ENCODE results near the gene FBF1. TPM values are rescaled to one million over a fixed set of nuclear protein-coding genes. Genes with fewer than 3 reads are reported as not detected.

FBF1 gene
- total and polyA plus RNA-seq, 4 experiments from 2014 or later, result 3.7 to 42.7 (median 21.8) TPM

- peak; percentile 70 to 79 (median 73) for DNase-seq
- ChIA-PET POLR2A (ENCODE audit: partially characterized antibody) (interaction anchor here (0.5 to 18.1 kb wide), 31 partner anchors 8 to 230 kb away, joined by 3 to 337 read pairs (median 5); partner anchors contain the start of genes ACOX1, CDK3, FBF1 and GALK1), CTCF (ENCODE audit: partially characterized antibody) (interaction anchor here (0.5 to 7.1 kb wide), 26 partner anchors 8 to 143 kb away, joined by 3 to 96 read pairs (median 6); partner anchors contain the start of genes GALK1, MRPL38, TRIM47 and UNC13D)
- Histone ChIP-seq H3K27ac (ENCODE audit: low read depth, low read length) (peak within 1 kb of the TSS; percentile 55), H3K4me3 (ENCODE audit: low read length in 2 of 2) (peak within 1 kb of the TSS; percentile 61 to 64), H3K36me3 (ENCODE audit: insufficient read depth, low read length) (peaks cover 25% of the 10 kb centered on the region), H3K27me3 (ENCODE audit: insufficient read depth, low read length) (no peaks in the 10 kb centered on the region), H3K9me3 (ENCODE audit: control insufficient read depth in 1 of 2, low read length in 2 of 2) (no peaks in the 10 kb centered on the region), H3K4me1 (ENCODE audit: insufficient read depth, low read length) (peaks cover 28% of the 10 kb centered on the region)
- Mint-ChIP-seq H3K4me1 (peaks cover 22 to 28% (median 25%) of the 10 kb centered on the region in 4 donors), H3K9me3 (no peaks in the 10 kb centered on the region), H3K27me3 (no peaks in the 10 kb centered on the region), H3K27ac (peak within 1 kb of the TSS; percentile 84 to 97 (median 89)), H3K4me3 (peak within 1 kb of the TSS; percentile 82 to 90 (median 86)), H3K36me3 (peaks cover 4 to 31% of the 10 kb centered on the region in 2 donors)
- intact Hi-C loops (cut with micrococcal nuclease), result loop anchor here (1.0 to 2.0 kb wide), 5 partner anchors 8 to 118 kb away; partner anchors contain the start of genes FBF1, MRPL38 and WBP2
Observed at GRCh38 chr17:75896415-75897159, 44.3 kb downstream of the FBF1 start, which contains the start of gene TRIM65. TSS of gene TRIM65 (minus strand) at chr17:75896951. CDS start at chr17:75896937, 14 bp downstream.

GRCh38 chr17:75895370-75896155 lies 45.3 kb downstream of the FBF1 start:
- DNase-seq, result no peak

GRCh38 chr17:75894049-75894733 lies 46.7 kb downstream of the FBF1 start:
- peaks cover 8 to 28% of the 10 kb centered on the region in 2 donors for H3K36me3 Mint-ChIP-seq
- CTCF ChIA-PET (ENCODE audit: partially characterized antibody), result interaction anchor here (1.5 to 7.1 kb wide), 4 partner anchors 11 to 45 kb away, joined by 5 to 96 read pairs (median 13); partner anchors contain the start of genes MRPL38 and TRIM47
- H3K4me3 ChIP-seq (ENCODE audit: low read length in 2 of 2), result no peak overlapping the region
- no peaks in the 10 kb centered on the region for H3K27me3 Mint-ChIP-seq
- H3K27ac Mint-ChIP-seq, result peak overlapping the region in 5 of 7 donors; percentile 29 to 94 (median 83)
- H3K36me3 ChIP-seq (ENCODE audit: insufficient read depth, low read length), result peaks cover 10% of the 10 kb centered on the region
- no peak for DNase-seq
- H3K9me3 Mint-ChIP-seq, result no peaks in the 10 kb centered on the region
- intact Hi-C loops (cut with micrococcal nuclease), result no loop called here
- peak overlapping the region in 3 of 8 donors; percentile 46 to 60 (median 50) for H3K4me3 Mint-ChIP-seq
- no peaks in the 10 kb centered on the region for H3K27me3 ChIP-seq (ENCODE audit: insufficient read depth, low read length)
- POLR2A ChIA-PET (ENCODE audit: partially characterized antibody), result interaction anchor here (0.6 to 18.1 kb wide), 6 partner anchors 17 to 671 kb away, joined by 3 to 337 read pairs (median 52); partner anchors contain the start of genes TRIM47 and WBP2
- H3K9me3 ChIP-seq (ENCODE audit: control insufficient read depth in 1 of 2, low read length in 2 of 2), result no peaks in the 10 kb centered on the region
- peaks cover 28% of the 10 kb centered on the region for H3K4me1 ChIP-seq (ENCODE audit: insufficient read depth, low read length)
- no peak overlapping the region for H3K27ac ChIP-seq (ENCODE audit: low read depth, low read length)
- peaks cover 22 to 28% (median 25%) of the 10 kb centered on the region in 4 donors for H3K4me1 Mint-ChIP-seq

More at GRCh38 chr17:75895370-75896155, 45.3 kb downstream of the FBF1 start:
- no peaks in the 10 kb centered on the region for H3K9me3 Mint-ChIP-seq
- peaks cover 18% of the 10 kb centered on the region for H3K36me3 ChIP-seq (ENCODE audit: insufficient read depth, low read length)
- H3K4me3 ChIP-seq (ENCODE audit: low read length in 2 of 2), result peak overlapping the region; percentile 61 to 64
- no peaks in the 10 kb centered on the region for H3K9me3 ChIP-seq (ENCODE audit: control insufficient read depth in 1 of 2, low read length in 2 of 2)
- ChIA-PET CTCF (ENCODE audit: partially characterized antibody) (interaction anchor here (0.5 to 7.1 kb wide), 21 partner anchors 9 to 142 kb away, joined by 3 to 96 read pairs (median 7); partner anchors contain the start of genes GALK1, MRPL38, TRIM47 and UNC13D), POLR2A (ENCODE audit: partially characterized antibody) (interaction anchor here (0.6 to 18.1 kb wide), 26 partner anchors 10 to 229 kb away, joined by 3 to 337 read pairs (median 6); partner anchors contain the start of genes ACOX1, CDK3, FBF1 and GALK1)
- peaks cover 4 to 27% of the 10 kb centered on the region in 2 donors for H3K36me3 Mint-ChIP-seq
- peak overlapping the region; percentile 55 for H3K27ac ChIP-seq (ENCODE audit: low read depth, low read length)
- intact Hi-C loops (cut with micrococcal nuclease), result loop anchor here (1.0 to 2.0 kb wide), 5 partner anchors 9 to 117 kb away; partner anchors contain the start of genes FBF1, MRPL38 and WBP2
- peaks cover 28% of the 10 kb centered on the region for H3K4me1 ChIP-seq (ENCODE audit: insufficient read depth, low read length)
- no peaks in the 10 kb centered on the region for H3K27me3 ChIP-seq (ENCODE audit: insufficient read depth, low read length)
- peak overlapping the region; percentile 80 to 97 (median 89) for H3K27ac Mint-ChIP-seq
- H3K27me3 Mint-ChIP-seq, result no peaks in the 10 kb centered on the region
- H3K4me1 Mint-ChIP-seq, result peaks cover 22 to 28% (median 25%) of the 10 kb centered on the region in 4 donors
- peak overlapping the region; percentile 82 to 90 (median 86) for H3K4me3 Mint-ChIP-seq

- Histone ChIP-seq H3K9me3 (ENCODE audit: control insufficient read depth in 1 of 2, low read length in 2 of 2) (no peaks in the 10 kb centered on the region), H3K27ac (ENCODE audit: low read depth, low read length) (no peak overlapping the region), H3K27me3 (ENCODE audit: insufficient read depth, low read length) (no peaks in the 10 kb centered on the region), H3K36me3 (ENCODE audit: insufficient read depth, low read length) (peaks cover 9% of the 10 kb centered on the region), H3K4me1 (ENCODE audit: insufficient read depth, low read length) (peaks cover 28% of the 10 kb centered on the region), H3K4me3 (ENCODE audit: low read length in 2 of 2) (no peak overlapping the region)
- Mint-ChIP-seq H3K27me3 (no peaks in the 10 kb centered on the region), H3K9me3 (no peaks in the 10 kb centered on the region), H3K4me3 (peak overlapping the region in 2 of 8 donors; percentile 50 to 60), H3K4me1 (peaks cover 22 to 28% (median 25%) of the 10 kb centered on the region in 4 donors), H3K36me3 (peaks cover 5 to 21% of the 10 kb centered on the region in 2 donors), H3K27ac (peak overlapping the region in 6 of 7 donors; percentile 21 to 94 (median 54))
- POLR2A ChIA-PET (ENCODE audit: partially characterized antibody), result interaction anchor here (0.6 to 18.1 kb wide), 5 partner anchors 16 to 670 kb away, joined by 3 to 337 read pairs (median 5); partner anchors contain the start of genes TRIM47 and WBP2
- no peak for DNase-seq
- intact Hi-C loops (cut with micrococcal nuclease), result no loop called here
- CTCF ChIA-PET (ENCODE audit: partially characterized antibody), result interaction anchor here (1.5 to 7.1 kb wide), 3 partner anchors 16 to 44 kb away, joined by 5 to 96 read pairs (median 8); partner anchors contain the start of gene TRIM47
Observed at GRCh38 chr17:75893305-75894048, 47.4 kb downstream of the FBF1 start.

GRCh38 chr17:75892556-75893224 lies 48.2 kb downstream of the FBF1 start:
- H3K27ac ChIP-seq (ENCODE audit: low read depth, low read length), result no peak overlapping the region
- DNase-seq, result no peak
- no peaks in the 10 kb centered on the region for H3K27me3 Mint-ChIP-seq
- ChIA-PET CTCF (ENCODE audit: partially characterized antibody) (interaction anchor here (1.5 to 7.1 kb wide), 2 partner anchors 15 to 32 kb away, joined by 8 to 96 read pairs; partner anchors contain the start of gene TRIM47), POLR2A (ENCODE audit: partially characterized antibody) (interaction anchor here (1.1 to 18.1 kb wide), 3 partner anchors 15 to 116 kb away, joined by 5 to 337 read pairs (median 123); partner anchors contain the start of genes TRIM47 and WBP2)
- intact Hi-C loops (cut with micrococcal nuclease), result no loop called here
- peaks cover 21 to 27% (median 24%) of the 10 kb centered on the region in 4 donors for H3K4me1 Mint-ChIP-seq
- peaks cover 5 to 18% of the 10 kb centered on the region in 2 donors for H3K36me3 Mint-ChIP-seq
- H3K9me3 Mint-ChIP-seq, result no peaks in the 10 kb centered on the region
- no peaks in the 10 kb centered on the region for H3K9me3 ChIP-seq (ENCODE audit: control insufficient read depth in 1 of 2, low read length in 2 of 2)
- peak overlapping the region in 1 of 8 donors; percentile 30 for H3K4me3 Mint-ChIP-seq
- H3K4me1 ChIP-seq (ENCODE audit: insufficient read depth, low read length), result peaks cover 28% of the 10 kb centered on the region
- no peak overlapping the region for H3K4me3 ChIP-seq (ENCODE audit: low read length in 2 of 2)
- no peak overlapping the region for H3K27ac Mint-ChIP-seq
- peaks cover 9% of the 10 kb centered on the region for H3K36me3 ChIP-seq (ENCODE audit: insufficient read depth, low read length)
- H3K27me3 ChIP-seq (ENCODE audit: insufficient read depth, low read length), result no peaks in the 10 kb centered on the region

Data from CD4-positive, alpha-beta memory T cell (primary cell).